HepG2 (cell line): ENCODE results near the gene FAM131A. TPM values are rescaled to one million over a fixed set of nuclear protein-coding genes. Genes with fewer than 3 reads are reported as not detected.
A peak's percentile ranks its signal among the peaks of the same experiment; 100 is the strongest.

Experiments
- ATF2 ChIP-seq: sonication (generic); formaldehyde crosslinking; IDR thresholded peaks from 2 replicates; pipeline ENCODE4 v1.4.0; 2020; ENCODE audit warnings: missing genetic modification reagents
- BCLAF1 ChIP-seq: fragments of 450-650 bp; IDR thresholded peaks from 2 replicates; pipeline ENCODE4 v1.6.1; 2017; ENCODE audit warnings: mild to moderate bottlenecking
- GMEB1 ChIP-seq: sonication (generic); formaldehyde crosslinking; IDR thresholded peaks from 2 replicates; pipeline ENCODE4 v1.5.1; 2020; ENCODE audit warnings: missing genetic modification reagents, mild to moderate bottlenecking, borderline replicate concordance
- HNF1A ChIP-seq, 2 experiments: sonication (generic) in 1 of 2; formaldehyde crosslinking in 1 of 2; IDR thresholded peaks; 2 replicates each; pipeline versions ENCODE4 v1.4.0 to v1.6.1; 2016 to 2020; ENCODE audit warnings: borderline replicate concordance in 1 of 2, low read depth in 1 of 2, mild to moderate bottlenecking in 1 of 2, missing genetic modification reagents in 1 of 2
- KAT7 ChIP-seq: IDR thresholded peaks from 2 replicates; pipeline ENCODE4 v1.6.1; 2018; ENCODE audit warnings: borderline replicate concordance, missing compliant biosample characterization
- KDM6A ChIP-seq: IDR thresholded peaks from 2 replicates; pipeline ENCODE4 v1.6.1; 2016; ENCODE audit warnings: low read depth
- NFATC3 ChIP-seq: sonication (generic); formaldehyde crosslinking; IDR thresholded peaks from 2 replicates; pipeline ENCODE4 v1.5.1; 2020; ENCODE audit warnings: mild to moderate bottlenecking, missing genetic modification reagents
- PHB2 ChIP-seq: fragments of 450-650 bp; IDR thresholded peaks from 2 replicates; pipeline ENCODE4 v1.6.1; 2018; ENCODE audit not compliant: partially characterized antibody
- PRPF4 ChIP-seq: fragments of 200-400 bp; formaldehyde crosslinking; IDR thresholded peaks from 2 replicates; pipeline ENCODE4 v1.6.1; 2016; ENCODE audit warnings: low read length, low read depth; ENCODE audit not compliant: poor library complexity, severe bottlenecking
- TARDBP ChIP-seq: sonication (generic); formaldehyde crosslinking; IDR thresholded peaks from 2 replicates; pipeline ENCODE4 v1.8.0; 2022; ENCODE audit warnings: mild to moderate bottlenecking, missing genetic modification reagents
- TRIM22 ChIP-seq: fragments of 450-650 bp; IDR thresholded peaks from 2 replicates; pipeline ENCODE4 v1.6.1; 2017
- XBP1 ChIP-seq: sonication (generic); formaldehyde crosslinking; IDR thresholded peaks from 2 replicates; pipeline ENCODE4 v1.5.0; 2020; ENCODE audit warnings: missing genetic modification reagents
- YEATS4 ChIP-seq: sonication (generic); formaldehyde crosslinking; IDR thresholded peaks from 2 replicates; pipeline ENCODE4 v1.4.0; 2020; ENCODE audit warnings: missing genetic modification reagents, borderline replicate concordance
- ZKSCAN5 ChIP-seq: sonication (generic); formaldehyde crosslinking; IDR thresholded peaks from 2 replicates; pipeline ENCODE4 v1.5.1; 2020; ENCODE audit warnings: mild to moderate bottlenecking, missing genetic modification reagents
- ZNF143 ChIP-seq: sonication (generic); formaldehyde crosslinking; IDR thresholded peaks from 2 replicates; pipeline ENCODE4 v1.4.0; 2020; ENCODE audit warnings: missing genetic modification reagents
- ZNF180 ChIP-seq: sonication (generic); formaldehyde crosslinking; IDR thresholded peaks from 2 replicates; pipeline ENCODE4 v1.4.0; 2020; ENCODE audit warnings: low read depth, missing genetic modification reagents, borderline replicate concordance
- ZNF792 ChIP-seq: IDR thresholded peaks from 2 replicates; pipeline ENCODE4 v1.6.1; 2016
- ZNF891 ChIP-seq: sonication (generic); formaldehyde crosslinking; IDR thresholded peaks from 2 replicates; pipeline ENCODE4 v1.5.0; 2020; ENCODE audit warnings: mild to moderate bottlenecking, missing genetic modification reagents
- polyA plus RNA-seq, 8 experiments: library from polyadenylated mRNA; depleted of rRNA in 3 of 8; stranded (reverse) in 7 of 8; unstranded in 1 of 8; fragments of >200 nt; fragmentation: Illumina TruSeq in 4 of 8; extraction: Trizol in 4 of 8; gene quantifications; 2 replicates each; pipeline versions ENCODE4 v1.2.1 to v1.2.3, GENCODE V29; 2011 to 2016; ENCODE audit warnings: low read depth in 4 of 8, missing spikeins in 1 of 8, mixed read lengths in 1 of 8; ENCODE audit not compliant: insufficient read depth in 1 of 8
- total RNA-seq, 5 experiments: library from RNA; depleted of rRNA; stranded (reverse); fragments of >200 nt; fragmentation: Illumina TruSeq; extraction: Trizol; gene quantifications; 2 replicates each; pipeline ENCODE4 v1.2.3, GENCODE V29; 2016; ENCODE audit warnings: low read depth in 1 of 5

The FAM131A gene
- total and polyA plus RNA-seq, 2 of the 13 experiments (the other 11 are each of a cell fraction or from before 2014, with no cell fraction given), result 9.2 to 9.3 TPM

GRCh38 chr3:184377882-184378445, 40.6 kb downstream of the FAM131A start, which contains the start of gene THPO (continued):
- TF ChIP-seq BCLAF1 (no peak), KAT7 (CRISPR knock-in tag) (no peak), HNF1A (IDR thresholded peaks at IDR 0.05; ENCODE audit: low read depth) (0 out of 2 replicates have a peak, but pooled peaks have one; percentile 28), HNF1A (CRISPR knock-in tag; IDR thresholded peaks at IDR 0.05; ENCODE audit: borderline replicate concordance) (no peak), ZKSCAN5 (CRISPR knock-in tag) (no peak), ZNF891 (CRISPR knock-in tag) (peak; percentile 69), YEATS4 (peak; percentile 92), ZNF143 (CRISPR knock-in tag) (peak; percentile 65), TRIM22 (no peak), TARDBP (CRISPR knock-in tag) (peak; percentile 32; the same call in 1 of the 2 replicates), KDM6A (CRISPR knock-in tag) (0 out of 2 replicates have a peak, but pooled peaks have one; percentile 11), ZNF792 (CRISPR knock-in tag) (no peak), XBP1 (CRISPR knock-in tag) (no peak), PRPF4 (no peak), ATF2 (0 out of 2 replicates have a peak, but pooled peaks have one; percentile 16), NFATC3 (CRISPR knock-in tag) (no peak), PHB2 (no peak), GMEB1 (CRISPR knock-in tag) (peak; percentile 37; the same call in 1 of the 2 replicates), ZNF180 (no peak)
